Osteocyte (in vitro differentiated cells): ENCODE results near the gene SGMS1. TPM values are rescaled to one million over a fixed set of nuclear protein-coding genes. Genes with fewer than 3 reads are reported as not detected.

Experiments used
- DNase-seq: peaks from one replicate; pipeline ENCODE4 v3.0.0; 2021; ENCODE audit warnings: mixed read lengths; ENCODE audit not compliant: unreplicated experiment; ENCODE audit errors: extremely low spot score
- H3K27ac Mint-ChIP-seq: one replicate; pipeline ENCODE4 v1.8.0; 2021; ENCODE audit warnings: mild to moderate bottlenecking, mixed read lengths; ENCODE audit not compliant: unreplicated experiment
- H3K27me3 Mint-ChIP-seq: one replicate; pipeline ENCODE4 v1.8.0; 2021; ENCODE audit warnings: mixed read lengths; ENCODE audit not compliant: unreplicated experiment
- H3K36me3 Mint-ChIP-seq: one replicate; pipeline ENCODE4 v1.8.0; 2021; ENCODE audit warnings: mixed read lengths; ENCODE audit not compliant: unreplicated experiment
- H3K4me1 Mint-ChIP-seq: one replicate; pipeline ENCODE4 v1.8.0; 2021; ENCODE audit warnings: mixed read lengths; ENCODE audit not compliant: unreplicated experiment
- H3K4me3 Mint-ChIP-seq: one replicate; pipeline ENCODE4 v1.8.0; 2021; ENCODE audit warnings: mild to moderate bottlenecking, moderate library complexity, mixed read lengths; ENCODE audit not compliant: unreplicated experiment
- H3K9me3 Mint-ChIP-seq: one replicate; pipeline ENCODE4 v1.8.0; 2021; ENCODE audit warnings: mixed read lengths; ENCODE audit not compliant: unreplicated experiment
- CTCF ChIP-seq: fragments of 200-600 bp; sonication (generic); IDR thresholded peaks from 2 replicates; pipeline ENCODE4 v1.5.0; 2021; ENCODE audit warnings: antibody characterized with exemption, mild to moderate bottlenecking, moderate library complexity
- total RNA-seq: library from RNA; stranded (reverse); gene quantifications from 2 replicates; pipeline ENCODE4 v1.2.1, GENCODE V29; 2021

The SGMS1 gene
- total RNA-seq, 1 donor from 2014 or later = 21.0 TPM

GRCh38 chr10:50533296-50533695 is 90.5 kb downstream of the SGMS1 start:
- no peaks in the 10 kb centered on the region for H3K27me3 Mint-ChIP-seq
- H3K4me1 Mint-ChIP-seq = no peaks in the 10 kb centered on the region
- H3K27ac Mint-ChIP-seq = no peak overlapping the region
- H3K9me3 Mint-ChIP-seq = no peaks in the 10 kb centered on the region
- no peaks in the 10 kb centered on the region for H3K36me3 Mint-ChIP-seq
- no peak for DNase-seq
- no peak for TF ChIP-seq CTCF
- H3K4me3 Mint-ChIP-seq = no peak overlapping the region

DNA sequence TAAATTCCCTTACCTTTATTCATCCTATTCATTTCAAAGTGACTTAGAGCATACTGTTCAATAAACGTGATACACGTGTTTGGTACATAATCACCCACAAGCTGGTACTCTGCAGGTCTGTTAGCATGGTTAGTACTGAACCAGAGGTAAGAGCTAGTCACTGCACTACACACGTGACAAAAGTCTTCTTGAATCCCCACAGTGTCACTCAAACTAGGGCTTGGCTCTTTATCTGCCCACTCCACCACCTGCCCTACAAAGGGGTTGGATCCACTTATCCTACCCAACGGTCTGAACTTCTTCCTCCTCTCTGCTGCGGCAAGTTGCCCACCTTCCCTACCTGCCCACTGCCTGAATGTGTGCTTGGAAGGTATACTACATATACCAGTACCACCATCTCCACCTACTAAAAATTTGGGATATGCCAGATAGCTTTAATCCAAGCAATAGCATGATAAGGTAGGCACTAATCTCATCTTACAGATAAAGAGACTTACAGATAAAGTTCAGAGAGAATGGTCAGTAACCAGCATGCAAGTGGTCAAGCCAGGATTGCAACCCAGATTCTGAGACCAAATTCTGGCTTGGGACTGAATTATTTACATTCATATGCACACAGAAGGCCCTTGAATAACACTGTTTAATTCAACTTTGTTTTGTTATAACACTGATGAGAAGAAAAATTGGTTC is 92.2 kb downstream of the SGMS1 start:
- DNase-seq = no peak
- Mint-ChIP-seq H3K4me3 (no peak overlapping the region), H3K27ac (no peak overlapping the region), H3K9me3 (no peaks in the 10 kb centered on the region), H3K27me3 (no peaks in the 10 kb centered on the region), H3K4me1 (no peaks in the 10 kb centered on the region), H3K36me3 (no peaks in the 10 kb centered on the region)
- TF ChIP-seq CTCF = no peak

DNA sequence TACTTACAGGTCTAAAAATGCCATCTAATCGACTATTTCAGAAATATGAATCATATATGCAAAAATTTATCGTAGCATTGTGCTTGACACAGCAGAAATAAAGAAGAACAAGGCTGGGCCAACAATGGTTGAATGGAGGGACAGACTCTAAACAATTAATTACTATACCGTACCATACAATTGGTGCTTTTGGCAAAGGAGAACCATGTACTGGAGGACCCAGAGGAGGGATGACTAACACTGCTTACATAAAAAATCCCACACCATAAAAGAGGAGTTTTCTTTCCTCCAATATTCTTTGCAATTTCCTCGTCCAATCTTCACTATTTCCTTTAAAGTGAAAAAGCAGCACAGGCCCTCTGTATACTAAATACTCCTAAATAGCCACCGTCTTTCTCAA is 94.1 kb downstream of the SGMS1 start:
- no peaks in the 10 kb centered on the region for H3K36me3 Mint-ChIP-seq

DNA sequence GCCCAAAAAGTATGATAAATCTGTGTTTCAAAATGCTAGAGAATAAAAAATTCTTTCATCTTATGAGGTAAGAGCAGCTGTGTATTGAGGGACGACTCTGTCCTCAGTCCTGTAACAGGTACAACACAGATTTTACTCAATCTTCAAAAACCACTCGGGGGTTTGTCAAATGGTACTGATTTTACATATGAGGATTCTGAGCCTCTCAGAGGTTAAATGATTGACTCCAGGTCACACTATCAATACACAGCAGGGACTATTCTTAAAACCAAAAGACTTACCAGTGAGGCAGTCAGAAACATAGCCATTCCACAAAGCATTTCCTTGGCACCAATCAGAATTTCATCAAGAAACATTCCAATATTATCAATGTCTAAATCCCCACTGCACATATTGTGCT is 95.5 kb downstream of the SGMS1 start:
- Mint-ChIP-seq H3K9me3 (no peaks in the 10 kb centered on the region), H3K27ac (no peak overlapping the region), H3K4me1 (no peaks in the 10 kb centered on the region), H3K36me3 (no peaks in the 10 kb centered on the region), H3K27me3 (no peaks in the 10 kb centered on the region), H3K4me3 (no peak overlapping the region)
- TF ChIP-seq CTCF = no peak
- no peak for DNase-seq

More for the DNA sequence above, 94.1 kb downstream of the SGMS1 start:
- Mint-ChIP-seq H3K27ac (no peak overlapping the region), H3K27me3 (no peaks in the 10 kb centered on the region), H3K9me3 (no peaks in the 10 kb centered on the region), H3K4me3 (no peak overlapping the region), H3K4me1 (no peaks in the 10 kb centered on the region)
- no peak for TF ChIP-seq CTCF
- DNase-seq = no peak

- H3K36me3 Mint-ChIP-seq = no peaks in the 10 kb centered on the region
- H3K4me1 Mint-ChIP-seq = no peaks in the 10 kb centered on the region
- H3K4me3 Mint-ChIP-seq = no peak overlapping the region
- no peak overlapping the region for H3K27ac Mint-ChIP-seq
- TF ChIP-seq CTCF = no peak
- DNase-seq = no peak
- H3K9me3 Mint-ChIP-seq = no peaks in the 10 kb centered on the region
- H3K27me3 Mint-ChIP-seq = no peaks in the 10 kb centered on the region
Observed at GRCh38 chr10:50527442-50528043, 96.2 kb downstream of the SGMS1 start.
